Neural crest cell (in vitro differentiated cells): ENCODE data around the gene TIMM23. TPM values are rescaled to one million over a fixed set of nuclear protein-coding genes. Genes with fewer than 3 reads are reported as not detected.

ENCODE experiments used
- DNase-seq: peaks from one replicate; pipeline ENCODE4 v3.0.0; 2021; ENCODE audit warnings: low read depth, mixed read lengths, low spot score
- H3K27ac Mint-ChIP-seq: one replicate; pipeline ENCODE4 v1.8.0; 2021; ENCODE audit warnings: mild to moderate bottlenecking, mixed read lengths; ENCODE audit not compliant: unreplicated experiment
- H3K27me3 Mint-ChIP-seq: 2 replicates; pipeline ENCODE4 v1.8.0; 2021; ENCODE audit warnings: low read depth, mild to moderate bottlenecking, mixed read lengths
- H3K36me3 Mint-ChIP-seq: 2 replicates; pipeline ENCODE4 v1.8.0; 2021; ENCODE audit warnings: low read depth, mild to moderate bottlenecking, mixed read lengths
- H3K4me1 Mint-ChIP-seq: 2 replicates; pipeline ENCODE4 v1.8.0; 2021; ENCODE audit warnings: mixed read lengths
- H3K4me3 Mint-ChIP-seq: one replicate; pipeline ENCODE4 v1.8.0; 2021; ENCODE audit warnings: mild to moderate bottlenecking, mixed read lengths
- H3K9me3 Mint-ChIP-seq: 2 replicates; pipeline ENCODE4 v1.8.0; 2021; ENCODE audit warnings: mixed read lengths
- CTCF ChIP-seq: fragments of 200-600 bp; sonication (generic); conservative IDR thresholded peaks from 2 replicates; pipeline ENCODE4 v1.5.0; 2021; ENCODE audit warnings: antibody characterized with exemption, mild to moderate bottlenecking
- total RNA-seq: library from RNA; stranded (reverse); gene quantifications from 2 replicates; pipeline ENCODE4 v1.2.1, GENCODE V29; 2021

Gene TIMM23
- total RNA-seq, 1 donor from 2014 or later, result 73.9 TPM

- H3K27ac Mint-ChIP-seq, result no peak overlapping the region
- H3K36me3 Mint-ChIP-seq, result peaks cover 28% of the 10 kb centered on the region
- TF ChIP-seq CTCF, result no peak
- H3K27me3 Mint-ChIP-seq, result no peaks in the 10 kb centered on the region
- H3K4me1 Mint-ChIP-seq, result no peaks in the 10 kb centered on the region
- DNase-seq, result no peak
- H3K9me3 Mint-ChIP-seq, result no peaks in the 10 kb centered on the region
- H3K4me3 Mint-ChIP-seq, result no peak overlapping the region
Observed at GRCh38 chr10:46002916-46003693, 30.8 kb downstream of the TIMM23 start.

GRCh38 chr10:46004963-46005362 is 32.7 kb downstream of the TIMM23 start:
- no peak for DNase-seq
- Mint-ChIP-seq H3K36me3 (peaks cover 27% of the 10 kb centered on the region), H3K27me3 (no peaks in the 10 kb centered on the region), H3K4me3 (no peak overlapping the region), H3K4me1 (no peaks in the 10 kb centered on the region), H3K27ac (no peak overlapping the region), H3K9me3 (no peaks in the 10 kb centered on the region)
- TF ChIP-seq CTCF, result no peak

GRCh38 chr10:46005383-46005782 is 33.1 kb downstream of the TIMM23 start:
- DNase-seq, result no peak
- Mint-ChIP-seq H3K4me3 (no peak overlapping the region), H3K9me3 (no peaks in the 10 kb centered on the region), H3K27me3 (no peaks in the 10 kb centered on the region), H3K36me3 (peaks cover 25% of the 10 kb centered on the region), H3K4me1 (no peaks in the 10 kb centered on the region), H3K27ac (no peak overlapping the region)
- no peak for TF ChIP-seq CTCF

- no peaks in the 10 kb centered on the region for H3K4me1 Mint-ChIP-seq
- H3K4me3 Mint-ChIP-seq, result no peak overlapping the region
- no peaks in the 10 kb centered on the region for H3K27me3 Mint-ChIP-seq
- H3K36me3 Mint-ChIP-seq, result peaks cover 25% of the 10 kb centered on the region
- no peaks in the 10 kb centered on the region for H3K9me3 Mint-ChIP-seq
- no peak for TF ChIP-seq CTCF
- DNase-seq, result no peak
- no peak overlapping the region for H3K27ac Mint-ChIP-seq
Observed at GRCh38 chr10:46006219-46006618, 33.9 kb downstream of the TIMM23 start.

GRCh38 chr10:46012746-46013145 is 40.5 kb downstream of the TIMM23 start:
- Mint-ChIP-seq H3K36me3 (peaks cover 22% of the 10 kb centered on the region), H3K4me3 (no peak overlapping the region), H3K9me3 (no peaks in the 10 kb centered on the region), H3K27me3 (no peaks in the 10 kb centered on the region), H3K4me1 (no peaks in the 10 kb centered on the region), H3K27ac (no peak overlapping the region)
- no peak for TF ChIP-seq CTCF
- DNase-seq, result no peak
